GM12864 (cell line): ENCODE data around the gene DAB1.

Source experiments
- DNase-seq: peaks from one replicate; pipeline ENCODE4 v3.0.0-alpha.2; 2011; ENCODE audit warnings: low read depth
- H3K4me3 ChIP-seq: 2 replicates; pipeline ENCODE4 v1.5.1; 2011; ENCODE audit warnings: mild to moderate bottlenecking, low read depth, low read length, control low read depth
- TF ChIP-seq, protein P1 (sequence below): IDR thresholded peaks from 2 replicates; pipeline ENCODE4 v1.5.1; 2011; ENCODE audit warnings: low read depth, mild to moderate bottlenecking, moderate library complexity, low read length, control low read depth, inconsistent platforms; ENCODE audit errors: missing control alignments

Gene DAB1

DNA sequence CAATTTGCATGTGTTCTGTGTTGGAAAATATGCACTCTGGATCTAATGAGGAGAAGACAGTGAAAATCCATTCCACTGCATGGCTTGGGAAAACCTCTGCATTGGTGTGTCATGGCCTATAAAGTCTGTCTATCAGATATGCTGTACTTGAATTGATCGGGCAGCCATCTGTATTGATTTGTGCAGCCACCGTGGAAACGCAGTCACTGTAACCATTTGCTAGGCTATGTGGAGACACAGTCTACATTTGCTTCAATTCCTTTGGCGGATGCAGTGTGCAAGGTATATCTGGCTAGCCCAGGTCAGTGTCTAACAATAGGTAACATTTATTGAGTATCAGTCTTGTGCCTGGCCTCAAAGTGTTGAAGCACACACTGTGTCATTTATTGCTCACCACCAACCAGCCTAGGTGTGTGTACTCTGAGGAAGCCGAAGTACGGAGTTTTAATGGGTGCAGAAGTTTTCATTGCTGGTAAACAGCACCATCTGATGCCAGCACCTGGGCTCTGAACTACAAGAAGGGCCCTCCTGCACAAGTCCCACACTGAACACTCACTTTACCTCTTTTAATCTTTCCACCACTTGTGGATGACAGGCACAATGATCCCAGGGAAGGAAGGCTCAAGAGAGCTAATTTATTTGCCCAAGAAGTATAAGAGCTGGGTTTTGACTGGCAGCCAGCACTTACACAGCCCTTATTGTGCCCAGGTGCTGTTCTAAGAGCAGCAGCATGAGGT, 83.4 kb downstream of the DAB1 start:
- TF ChIP-seq, protein P1, sequence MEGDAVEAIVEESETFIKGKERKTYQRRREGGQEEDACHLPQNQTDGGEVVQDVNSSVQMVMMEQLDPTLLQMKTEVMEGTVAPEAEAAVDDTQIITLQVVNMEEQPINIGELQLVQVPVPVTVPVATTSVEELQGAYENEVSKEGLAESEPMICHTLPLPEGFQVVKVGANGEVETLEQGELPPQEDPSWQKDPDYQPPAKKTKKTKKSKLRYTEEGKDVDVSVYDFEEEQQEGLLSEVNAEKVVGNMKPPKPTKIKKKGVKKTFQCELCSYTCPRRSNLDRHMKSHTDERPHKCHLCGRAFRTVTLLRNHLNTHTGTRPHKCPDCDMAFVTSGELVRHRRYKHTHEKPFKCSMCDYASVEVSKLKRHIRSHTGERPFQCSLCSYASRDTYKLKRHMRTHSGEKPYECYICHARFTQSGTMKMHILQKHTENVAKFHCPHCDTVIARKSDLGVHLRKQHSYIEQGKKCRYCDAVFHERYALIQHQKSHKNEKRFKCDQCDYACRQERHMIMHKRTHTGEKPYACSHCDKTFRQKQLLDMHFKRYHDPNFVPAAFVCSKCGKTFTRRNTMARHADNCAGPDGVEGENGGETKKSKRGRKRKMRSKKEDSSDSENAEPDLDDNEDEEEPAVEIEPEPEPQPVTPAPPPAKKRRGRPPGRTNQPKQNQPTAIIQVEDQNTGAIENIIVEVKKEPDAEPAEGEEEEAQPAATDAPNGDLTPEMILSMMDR, result no peak
- H3K4me3 ChIP-seq, result no peak overlapping the region
- DNase-seq, result no peak

DNA sequence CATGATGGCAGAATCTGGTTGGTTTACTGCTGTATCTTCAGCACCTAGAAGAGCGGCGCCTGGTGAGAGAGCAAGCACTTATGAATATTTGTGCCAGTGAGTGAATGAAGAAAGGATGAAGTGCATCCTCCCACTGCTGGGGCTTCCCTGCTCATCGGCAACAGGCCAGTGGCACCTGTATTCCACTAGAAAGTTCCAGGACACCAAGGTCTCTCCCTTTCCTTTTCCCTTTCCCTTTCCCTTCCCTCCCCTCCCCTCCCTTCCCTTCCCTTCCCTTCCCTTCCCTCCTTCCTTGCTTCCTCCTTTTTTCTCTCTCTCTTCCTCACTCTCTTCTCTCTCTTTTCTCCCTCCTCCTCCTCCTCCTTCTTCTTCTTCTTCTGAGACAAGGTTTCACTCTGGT, 86.2 kb downstream of the DAB1 start:
- H3K4me3 ChIP-seq, result no peak overlapping the region
- TF ChIP-seq, protein P1, result no peak
- no peak for DNase-seq

DNA sequence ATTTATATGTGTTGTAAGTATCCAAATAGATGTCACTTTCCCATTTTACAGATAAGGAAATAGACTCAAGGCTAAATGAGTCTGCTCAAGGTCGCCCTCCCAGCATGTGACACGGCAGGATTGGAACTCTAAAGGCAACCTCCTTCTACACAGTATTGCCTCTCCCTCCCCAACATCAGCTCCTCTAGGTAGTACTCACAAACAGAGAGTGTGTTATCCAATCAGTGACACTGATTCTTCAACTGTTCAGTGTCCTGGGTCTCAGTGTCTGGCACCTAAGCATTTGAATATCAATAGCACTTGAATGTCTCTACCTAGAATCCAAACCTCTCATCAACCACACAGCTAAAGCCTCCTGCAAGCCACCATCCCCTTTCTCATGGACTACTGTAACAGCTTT, 87.1 kb downstream of the DAB1 start:
- H3K4me3 ChIP-seq, result no peak overlapping the region
- TF ChIP-seq, protein P1, result no peak
- no peak for DNase-seq

DNA sequence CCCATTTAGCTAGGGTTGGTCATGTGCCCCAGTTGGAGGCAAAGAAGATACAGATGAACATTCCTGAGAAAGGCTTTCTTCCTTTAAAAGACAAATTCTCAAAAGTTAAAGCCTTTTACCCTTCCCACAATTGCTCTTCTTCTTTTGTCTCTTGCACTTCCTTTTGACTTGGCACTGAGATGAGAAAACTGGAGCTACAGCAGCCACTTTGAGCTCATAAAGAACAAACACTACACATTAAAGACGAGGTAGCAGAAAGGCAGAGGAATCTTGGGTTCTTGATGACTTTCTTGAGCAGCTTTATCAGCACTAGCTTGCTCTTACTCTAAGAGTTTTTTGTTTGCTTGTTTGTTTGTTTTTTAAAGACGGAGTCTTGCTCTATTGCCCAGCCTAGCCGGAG, 92.2 kb downstream of the DAB1 start:
- TF ChIP-seq, protein P1, result no peak
- no peak for DNase-seq
- H3K4me3 ChIP-seq, result no peak overlapping the region

DNA sequence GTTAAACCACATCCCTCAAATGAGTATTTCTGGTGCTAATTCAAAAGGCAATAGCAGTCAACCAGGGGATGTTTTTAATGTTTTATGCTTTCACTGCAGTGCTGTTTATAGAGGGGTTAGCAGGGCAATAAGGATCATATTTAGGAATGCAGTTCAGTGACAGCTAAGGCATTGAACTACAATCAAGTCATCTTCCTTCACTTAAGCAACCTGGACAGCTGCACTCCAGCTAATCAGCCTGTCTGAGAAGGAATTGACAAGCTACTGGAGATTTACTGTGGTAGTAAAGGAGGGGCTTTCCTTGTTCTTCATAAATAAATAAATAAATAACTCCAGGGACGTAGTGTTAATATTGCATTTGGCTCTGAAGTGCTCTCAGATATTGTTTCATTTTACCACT, 93.9 kb downstream of the DAB1 start:
- TF ChIP-seq, protein P1, result no peak
- no peak for DNase-seq
- no peak overlapping the region for H3K4me3 ChIP-seq

DNA sequence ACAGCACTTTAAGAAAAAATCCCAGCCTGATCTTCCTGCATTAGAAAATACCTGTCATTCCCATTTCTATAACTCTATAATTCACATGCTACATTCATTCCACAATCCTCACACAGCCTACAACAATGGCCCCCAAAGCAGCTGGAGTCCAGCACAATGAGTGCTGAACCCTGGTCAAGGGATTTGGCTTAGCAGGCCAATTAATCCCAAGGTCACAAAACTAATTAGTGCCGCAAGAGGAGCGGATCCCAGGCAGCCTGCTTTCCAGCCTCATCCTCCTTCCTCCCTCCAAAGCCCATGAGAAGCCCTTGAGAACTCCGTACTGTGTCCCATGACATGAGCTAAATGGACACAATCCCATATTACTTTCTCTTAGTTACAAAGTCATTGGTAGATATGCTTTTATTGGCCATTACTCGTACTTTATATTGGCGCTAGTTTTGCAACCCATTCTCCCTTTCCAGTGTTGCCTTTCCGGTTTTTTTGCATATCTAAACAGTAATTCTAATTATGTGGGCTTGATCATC, 94.8 kb downstream of the DAB1 start:
- TF ChIP-seq, protein P1, result no peak
- no peak overlapping the region for H3K4me3 ChIP-seq
- DNase-seq, result no peak

DNA sequence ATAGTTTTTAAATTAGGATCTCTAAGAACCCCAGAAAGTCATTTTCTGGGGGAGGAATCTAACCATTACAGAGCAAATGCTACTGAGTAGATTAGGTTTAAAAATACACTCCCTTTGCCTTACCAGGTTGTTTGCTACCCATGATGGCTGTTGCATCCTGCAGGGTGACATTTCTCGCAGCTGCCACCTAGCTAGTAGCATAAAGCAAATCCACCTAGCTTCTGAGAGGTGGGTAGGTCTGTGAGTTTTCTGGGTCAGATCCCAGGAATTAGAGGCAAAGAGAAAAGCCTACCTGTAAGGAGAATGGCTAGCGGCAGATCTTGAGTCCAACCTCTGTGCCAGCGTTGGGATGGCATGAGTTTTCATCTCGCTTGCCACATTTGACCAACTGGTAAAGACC, 95.9 kb downstream of the DAB1 start:
- no peak overlapping the region for H3K4me3 ChIP-seq
- TF ChIP-seq, protein P1, result no peak
- no peak for DNase-seq
